Hematopoietic multipotent progenitor cell treated with erythropoietin and hydrocortisone succinate and interleukin-3 and kit ligand, for 17 days (in vitro differentiated cells): ENCODE results near the gene NIPBL.
"Not testable (repeated sequence)": the region's sequence is repeated elsewhere in the genome, so short reads cannot be mapped to it uniquely, and the experiment has no call there.

Experiments
- DNase-seq: peaks from one replicate; pipeline ENCODE4 v3.0.0-alpha.2; 2015; ENCODE audit warnings: low spot score

NIPBL gene

DNA sequence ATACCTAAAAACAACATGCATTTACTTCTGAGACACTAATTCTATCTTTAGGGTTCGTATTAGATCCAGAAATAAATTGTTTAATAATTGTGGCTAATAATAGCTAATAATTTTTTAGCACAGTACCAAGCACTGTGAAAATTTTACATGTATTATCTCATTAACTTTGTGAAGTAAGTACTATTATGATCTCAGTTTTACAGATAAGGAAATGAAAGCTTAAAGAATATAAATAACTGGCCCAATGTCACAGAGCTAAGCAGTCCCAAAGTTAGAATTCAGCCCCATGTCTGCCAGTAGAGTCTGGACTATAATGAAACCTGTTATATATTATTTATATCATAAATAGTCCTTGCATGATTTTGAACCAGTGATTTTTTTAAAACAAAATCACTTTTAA lies 163.3 kb downstream of the NIPBL start:
- DNase-seq: no peak

DNA sequence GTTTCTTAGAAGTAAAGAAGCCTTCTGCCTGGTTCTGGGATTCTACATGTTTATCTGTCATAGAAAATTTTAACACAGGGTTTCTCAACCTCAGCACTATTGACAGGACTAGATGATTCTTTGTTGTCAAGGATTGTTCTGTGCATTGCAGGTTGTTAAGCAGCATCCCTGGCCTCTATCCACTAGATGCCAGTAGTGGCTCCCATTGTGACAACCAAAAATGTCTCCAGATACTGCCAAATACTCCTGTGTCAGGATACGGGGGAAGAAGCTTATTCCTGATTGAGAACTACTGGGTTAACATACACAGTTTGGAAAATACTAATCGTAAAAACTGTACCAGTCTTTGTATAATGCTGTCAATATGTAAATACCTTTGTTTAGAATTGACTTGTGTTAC lies 167.1 kb downstream of the NIPBL start:
- DNase-seq: no peak

DNA sequence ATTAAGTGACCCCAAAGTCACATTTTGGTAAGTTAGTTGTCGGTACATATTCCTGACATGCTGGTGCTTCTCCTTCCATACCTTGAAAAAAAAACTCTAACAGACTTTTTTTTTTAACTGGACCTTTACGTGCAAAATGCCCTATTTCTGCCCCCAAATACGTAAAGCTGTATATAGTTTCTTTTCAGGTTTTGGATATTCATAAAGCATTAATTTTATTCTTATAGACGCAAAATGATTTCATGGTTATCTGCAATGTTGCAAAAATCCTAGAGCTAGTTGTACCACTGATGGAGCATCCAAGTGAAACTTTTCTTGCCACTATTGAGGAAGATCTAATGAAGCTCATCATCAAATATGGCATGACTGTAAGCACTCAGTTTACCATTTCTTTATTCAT lies 167.6 kb downstream of the NIPBL start:
- no peak for DNase-seq

DNA sequence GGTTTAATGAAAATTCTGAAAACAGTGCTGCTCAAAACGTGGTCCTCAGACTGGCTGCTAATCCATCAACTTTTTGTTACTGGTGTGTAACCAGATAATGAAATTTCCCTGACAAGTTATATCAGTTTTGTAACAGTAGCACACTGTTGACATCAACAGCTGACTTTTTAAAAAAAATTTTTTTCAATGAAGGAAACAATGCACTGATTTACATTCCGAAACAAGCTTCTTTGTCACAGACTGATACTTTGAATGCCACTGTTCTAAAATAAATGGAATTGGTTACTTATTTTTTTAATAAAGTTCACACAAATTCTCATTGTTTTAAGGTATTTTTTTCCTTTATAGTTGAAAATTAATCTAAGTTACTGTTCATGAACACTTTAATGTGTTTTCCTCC lies 169.1 kb downstream of the NIPBL start:
- no peak for DNase-seq

DNA sequence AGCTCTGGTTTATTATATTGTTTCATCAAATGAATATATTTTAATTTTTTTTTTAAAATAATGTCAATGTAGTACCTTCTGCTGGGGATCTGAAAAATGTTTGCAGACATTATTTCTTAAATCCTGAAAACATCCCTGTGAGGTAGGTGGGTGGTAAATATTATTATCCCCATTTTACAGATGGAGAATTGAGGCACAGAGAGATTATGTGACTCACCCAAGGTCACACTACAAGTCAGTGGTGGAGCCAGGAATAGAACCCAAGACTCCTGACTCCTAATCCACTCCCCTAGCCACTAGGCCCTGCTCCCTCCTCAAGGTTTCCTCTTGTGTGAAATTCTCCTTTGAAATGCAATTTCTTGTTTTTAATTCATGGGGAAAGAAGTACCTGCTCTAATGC lies 171.4 kb downstream of the NIPBL start:
- DNase-seq: no peak

DNA sequence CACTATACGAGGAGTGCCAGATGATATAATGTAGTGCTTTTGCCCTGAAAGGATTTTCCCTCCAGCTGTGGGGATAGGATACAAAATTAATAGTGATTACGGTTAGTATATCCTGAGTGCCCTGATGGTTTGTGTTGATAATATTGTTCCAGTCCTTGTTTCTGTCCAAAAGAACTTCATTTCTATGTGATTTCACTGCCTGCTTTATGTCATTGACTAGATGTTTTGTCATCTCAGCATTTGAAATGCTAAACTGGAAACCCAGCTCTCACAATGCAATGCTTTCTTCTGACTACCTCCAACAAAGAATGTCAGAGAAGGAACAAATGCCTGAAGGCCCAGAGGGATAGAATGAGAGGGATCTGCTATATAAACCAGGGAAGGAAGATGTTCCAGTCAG lies 177.8 kb downstream of the NIPBL start:
- DNase-seq: no peak

DNA sequence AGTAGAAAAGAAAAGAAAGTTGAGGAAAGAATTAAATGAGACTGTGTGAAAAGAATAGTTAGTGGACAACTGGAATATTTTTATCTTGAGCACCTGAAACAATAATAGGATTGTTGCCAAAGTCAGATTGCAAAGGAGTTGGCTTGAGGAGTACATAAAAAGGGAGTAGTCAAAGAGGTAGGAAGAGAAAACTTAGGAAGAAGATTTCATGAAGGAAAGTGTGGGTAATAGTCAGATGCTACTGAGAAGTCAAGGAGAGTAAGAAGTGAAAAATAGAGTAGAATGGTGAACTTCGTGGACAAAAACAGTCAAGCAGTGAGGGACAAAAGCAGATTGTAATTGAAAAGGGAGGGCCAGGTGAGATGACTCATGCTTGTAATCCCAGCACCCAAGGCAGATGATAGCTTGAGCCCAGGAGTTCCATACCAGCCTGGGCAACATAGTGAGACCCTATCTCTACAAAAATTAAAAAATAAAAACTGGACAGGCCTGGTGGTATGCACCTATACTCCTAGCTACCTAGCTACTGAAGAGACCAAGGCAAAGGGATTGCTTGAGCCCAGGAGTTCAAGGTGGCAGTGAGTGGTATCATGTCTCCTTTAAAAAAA lies 178.9 kb downstream of the NIPBL start:
- DNase-seq: no peak

DNA sequence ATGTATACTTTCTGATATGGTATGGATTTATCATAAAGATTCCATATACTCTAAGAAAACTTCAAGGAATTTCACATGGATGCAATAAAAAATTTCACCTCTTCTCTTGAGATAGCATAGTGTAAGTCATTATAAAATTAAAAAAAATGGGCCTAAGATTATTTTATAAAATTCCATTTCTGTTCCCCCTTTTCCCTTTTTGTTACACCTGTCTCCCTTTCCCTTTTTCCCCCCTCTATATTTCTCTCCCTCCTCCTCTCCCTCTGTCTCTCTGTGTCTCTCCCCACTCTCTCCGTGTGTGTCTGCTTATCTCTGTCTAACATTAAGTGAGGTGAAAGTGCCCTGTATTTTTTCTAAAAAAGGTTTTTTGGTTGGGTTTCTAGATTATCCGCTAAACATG lies 180.2 kb downstream of the NIPBL start:
- no peak for DNase-seq

DNA sequence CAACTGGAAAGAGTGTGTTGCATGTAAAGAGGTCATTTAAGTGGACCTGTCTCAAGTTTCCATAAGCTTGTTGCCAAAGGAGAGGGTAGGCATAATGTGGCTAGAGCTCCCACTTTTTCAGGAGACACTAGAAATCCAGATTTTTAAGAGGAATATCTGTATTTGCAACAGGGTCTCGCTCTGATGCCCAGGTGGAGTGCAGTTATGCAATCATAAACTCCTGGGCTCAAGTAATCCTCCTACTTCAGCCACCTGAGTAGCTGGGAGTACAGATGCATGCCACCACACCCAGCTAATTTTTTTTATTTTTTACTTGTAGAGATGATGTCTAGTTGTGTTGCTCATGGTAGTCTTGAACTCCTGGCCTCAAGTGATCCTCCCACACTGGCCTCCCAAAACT lies 183.5 kb downstream of the NIPBL start:
- DNase-seq: no peak

DNA sequence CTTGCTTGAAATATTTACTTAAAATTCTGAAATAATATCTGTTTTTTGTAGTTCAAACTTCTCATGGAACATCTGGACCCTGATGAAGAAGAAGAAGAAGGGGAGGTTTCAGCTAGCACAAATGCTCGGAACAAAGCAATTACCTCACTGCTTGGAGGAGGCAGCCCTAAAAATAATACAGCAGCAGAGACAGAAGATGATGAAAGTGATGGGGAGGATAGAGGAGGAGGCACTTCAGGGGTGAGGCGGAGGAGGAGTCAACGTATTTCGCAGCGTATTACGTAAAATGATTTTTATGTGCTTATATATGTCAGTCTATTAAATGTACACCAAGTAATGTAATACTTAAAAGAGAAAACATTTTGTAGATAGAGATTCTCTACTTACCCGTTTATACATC lies 187.2 kb downstream of the NIPBL start:
- DNase-seq: no peak

DNA sequence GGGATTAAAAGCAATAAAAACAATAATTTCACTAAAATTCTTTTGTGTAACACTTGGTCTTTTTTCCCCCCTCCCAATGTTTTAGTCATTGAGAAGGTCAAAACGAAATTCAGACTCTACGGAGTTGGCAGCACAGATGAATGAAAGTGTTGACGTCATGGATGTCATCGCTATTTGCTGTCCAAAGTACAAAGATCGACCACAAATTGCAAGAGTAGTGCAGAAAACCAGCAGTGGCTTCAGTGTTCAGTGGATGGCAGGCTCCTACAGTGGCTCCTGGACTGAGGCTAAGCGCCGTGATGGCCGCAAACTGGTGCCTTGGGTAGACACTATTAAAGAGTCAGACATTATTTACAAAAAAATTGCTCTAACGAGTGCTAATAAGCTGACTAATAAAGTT lies 187.9 kb downstream of the NIPBL start:
- DNase-seq: no peak

DNA sequence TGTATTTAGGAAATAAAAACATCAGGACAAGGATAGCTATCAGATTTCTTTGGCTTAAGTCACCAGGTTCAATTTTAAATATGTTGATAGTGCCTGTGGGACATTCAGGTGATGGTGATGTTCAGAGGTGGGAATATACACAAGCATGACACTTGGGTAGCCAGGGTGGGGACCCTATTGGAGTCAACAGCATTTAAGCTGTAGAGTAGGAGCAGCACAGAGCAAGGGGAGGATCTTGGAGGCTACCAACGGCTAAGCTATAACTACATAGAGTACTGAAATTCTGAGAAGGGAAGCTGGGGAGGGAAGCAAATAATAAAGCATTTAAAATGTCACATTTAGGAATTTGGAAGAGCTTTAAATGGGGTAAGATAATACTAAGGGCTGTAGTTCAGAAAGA lies 194.9 kb downstream of the NIPBL start:
- DNase-seq: no peak

DNA sequence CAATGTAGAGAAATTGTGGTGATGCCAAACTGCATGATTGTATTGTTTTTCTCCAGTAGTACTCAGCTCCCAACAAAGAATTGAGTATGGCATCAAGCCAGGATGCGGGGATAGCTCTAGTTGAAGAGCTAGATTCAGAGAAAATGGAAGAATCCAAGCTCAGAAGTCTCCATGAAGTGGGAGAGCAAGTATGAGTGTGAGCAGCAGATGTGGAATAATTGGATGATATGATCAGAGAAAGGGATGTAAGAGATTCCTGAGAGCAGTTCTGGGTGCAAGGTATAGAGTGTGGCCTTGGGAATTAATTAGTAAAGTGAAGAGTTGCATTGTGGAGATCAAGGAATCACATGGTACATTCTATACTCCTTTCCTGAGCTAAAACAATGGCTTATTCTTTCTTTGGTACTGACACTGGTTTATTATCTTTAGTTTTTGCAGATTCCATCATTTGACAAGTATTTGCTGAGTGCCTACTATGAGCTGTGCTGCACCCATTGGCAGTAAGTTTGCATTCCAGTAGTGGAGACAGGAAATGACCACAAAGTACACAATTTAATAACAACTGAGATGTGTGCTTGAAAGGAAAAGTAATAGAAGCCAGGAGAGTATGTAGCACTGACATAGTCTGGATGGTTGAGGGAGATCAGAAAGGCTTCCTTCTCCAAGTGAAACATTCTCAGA lies 195.5 kb downstream of the NIPBL start:
- no peak for DNase-seq

DNA sequence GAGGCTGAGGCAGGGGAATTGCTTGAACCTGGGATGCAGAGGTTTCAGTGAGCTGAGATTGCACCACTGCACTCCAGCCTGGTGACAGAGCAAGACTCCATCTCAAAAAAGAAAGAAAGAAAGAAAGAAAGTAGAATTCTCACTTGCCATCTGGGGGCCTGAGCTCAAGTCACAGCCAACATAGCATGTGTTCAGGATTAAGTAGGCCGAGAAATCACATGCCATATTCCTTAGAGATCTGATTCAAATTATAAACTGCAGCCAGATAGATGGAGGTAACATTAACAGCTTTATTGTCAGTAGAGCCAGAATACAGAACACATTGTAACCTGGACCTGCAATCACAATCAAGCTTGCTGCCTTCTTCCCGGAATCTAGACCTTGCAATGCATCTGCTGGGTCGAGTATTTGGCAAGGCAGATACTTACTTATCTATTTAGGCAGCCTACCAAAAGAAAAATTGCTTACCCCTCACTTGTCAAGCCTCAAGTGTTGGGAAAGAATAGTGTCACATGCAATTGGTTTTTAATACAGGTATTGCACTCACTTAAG lies 198.9 kb downstream of the NIPBL start:
- no peak for DNase-seq

DNA sequence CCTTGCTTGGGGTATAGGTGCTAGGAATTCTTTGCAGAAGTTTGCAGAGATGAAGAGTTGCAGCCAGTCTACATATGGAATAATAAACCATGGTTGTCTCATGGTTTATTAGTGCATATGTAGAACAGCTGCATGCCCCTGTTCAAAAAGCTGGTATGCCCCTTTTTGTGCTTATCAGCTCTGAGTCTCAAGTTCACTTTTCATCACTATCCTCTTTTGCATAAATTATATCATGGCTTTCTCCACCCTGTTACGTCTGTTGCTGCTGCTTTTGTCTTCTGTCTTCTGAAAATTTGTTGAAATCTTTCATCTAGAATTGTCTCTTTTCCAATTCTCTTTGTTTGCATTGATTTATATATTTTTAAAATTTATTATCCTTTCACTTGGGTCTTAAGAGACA lies 200.6 kb downstream of the NIPBL start:
- no peak for DNase-seq

DNA sequence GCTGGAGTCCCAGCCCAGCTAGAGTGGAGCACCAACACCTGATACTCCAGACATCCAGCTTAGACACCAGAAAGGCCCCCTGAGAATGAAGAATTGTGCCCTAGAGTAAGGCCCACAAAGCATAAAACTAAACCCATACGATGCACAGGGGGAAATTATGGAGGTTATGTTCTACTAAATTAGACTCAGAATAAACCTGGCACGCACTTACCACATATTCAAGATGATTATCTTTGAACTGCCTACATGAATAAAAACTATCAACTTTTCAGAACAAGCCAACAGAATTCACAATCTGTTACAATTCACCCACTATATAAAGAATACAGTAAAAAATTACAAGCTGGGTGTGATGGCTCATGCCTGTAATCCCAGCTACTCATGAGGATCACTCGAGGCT lies 204.1 kb downstream of the NIPBL start:
- DNase-seq: no peak

DNA sequence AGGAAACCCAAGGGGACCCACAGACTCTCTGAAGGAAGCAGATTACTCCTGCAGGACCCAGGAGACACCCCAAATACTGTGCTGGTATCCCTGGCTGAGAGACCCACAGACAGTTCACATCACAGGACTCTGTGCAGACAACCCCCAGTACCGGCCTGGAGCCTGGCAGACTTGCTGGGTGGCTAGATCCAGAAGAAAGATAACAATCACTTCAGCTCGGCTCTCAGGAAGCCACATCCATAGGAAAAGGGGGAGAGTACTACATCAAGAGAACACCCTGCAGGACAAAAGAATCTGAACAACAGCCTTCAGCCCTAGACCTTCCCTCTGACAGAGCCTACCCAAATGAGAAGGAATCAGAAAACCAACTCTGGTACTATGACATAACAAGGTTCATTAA lies 206.4 kb downstream of the NIPBL start:
- DNase-seq: not testable (repeated sequence)

DNA sequence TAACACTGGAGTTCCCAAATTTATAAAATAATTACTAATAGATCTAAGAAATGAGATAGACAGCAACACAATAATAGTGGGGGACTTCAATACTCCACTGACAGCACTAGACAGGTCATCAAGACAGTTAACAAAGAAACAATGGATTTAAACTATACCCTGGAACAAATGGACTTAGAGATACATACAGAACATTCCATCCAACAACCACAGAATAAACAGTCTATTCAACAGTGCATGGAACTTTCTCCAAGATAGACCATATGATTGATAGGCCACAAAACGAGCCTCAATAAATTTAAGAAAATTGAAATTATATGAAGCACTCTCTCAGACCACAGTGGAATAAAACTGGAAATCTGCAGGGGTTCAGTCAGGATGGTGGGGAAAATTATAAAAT lies 209.5 kb downstream of the NIPBL start:
- DNase-seq: not testable (repeated sequence)

DNA sequence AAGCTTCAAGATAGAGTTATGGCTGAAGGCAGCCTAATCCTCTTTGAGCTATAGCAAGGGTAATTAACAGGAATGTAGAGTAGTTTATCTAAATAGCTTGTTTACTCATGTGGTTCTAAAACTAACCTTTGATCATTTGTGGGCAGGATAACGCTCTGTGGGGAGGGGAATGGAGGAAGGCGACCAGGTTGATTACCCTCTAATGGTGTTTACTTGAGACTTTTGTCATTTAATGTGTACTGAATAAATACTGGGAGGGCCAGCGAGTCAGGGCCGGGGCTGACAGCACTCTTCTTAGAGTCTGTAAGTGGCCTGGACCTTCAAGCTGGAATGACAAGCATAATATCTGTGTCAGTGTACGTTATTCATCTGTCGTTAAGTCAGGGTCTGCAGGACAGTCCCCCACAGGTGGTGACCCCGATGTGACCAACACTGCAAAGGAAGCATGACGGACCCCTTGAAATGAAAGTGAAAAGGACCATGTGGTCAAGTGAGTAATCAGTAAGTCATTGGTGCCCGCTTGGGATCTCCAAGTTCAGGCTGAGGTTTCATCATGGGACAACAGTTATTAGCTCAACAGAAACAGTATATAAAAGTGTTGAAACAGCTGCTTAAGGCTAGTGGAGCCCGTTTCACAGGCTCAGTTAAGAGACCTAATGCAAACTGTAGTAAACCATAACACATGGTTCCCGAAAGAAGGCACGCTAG lies 210.1 kb downstream of the NIPBL start:
- no peak for DNase-seq

DNA sequence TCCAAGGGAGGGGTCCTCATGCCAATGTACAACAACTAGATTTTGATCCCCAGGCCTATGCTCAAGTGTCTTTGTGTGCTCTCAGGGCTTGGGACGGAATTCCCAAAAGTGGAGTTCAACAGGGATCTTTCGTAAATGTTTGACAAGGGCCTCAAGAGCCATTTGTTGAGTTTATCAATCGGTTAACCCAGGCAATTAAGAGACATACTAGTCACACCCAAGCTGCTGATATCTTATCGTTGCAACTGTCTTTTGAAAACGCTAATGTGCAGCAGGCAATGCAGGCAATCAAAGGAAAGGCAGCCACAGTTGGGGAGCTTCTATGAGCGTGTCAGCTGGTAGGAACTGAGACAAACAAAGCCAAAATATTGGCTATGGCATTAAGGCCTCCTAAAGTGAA lies 211.4 kb downstream of the NIPBL start:
- DNase-seq: no peak

DNA sequence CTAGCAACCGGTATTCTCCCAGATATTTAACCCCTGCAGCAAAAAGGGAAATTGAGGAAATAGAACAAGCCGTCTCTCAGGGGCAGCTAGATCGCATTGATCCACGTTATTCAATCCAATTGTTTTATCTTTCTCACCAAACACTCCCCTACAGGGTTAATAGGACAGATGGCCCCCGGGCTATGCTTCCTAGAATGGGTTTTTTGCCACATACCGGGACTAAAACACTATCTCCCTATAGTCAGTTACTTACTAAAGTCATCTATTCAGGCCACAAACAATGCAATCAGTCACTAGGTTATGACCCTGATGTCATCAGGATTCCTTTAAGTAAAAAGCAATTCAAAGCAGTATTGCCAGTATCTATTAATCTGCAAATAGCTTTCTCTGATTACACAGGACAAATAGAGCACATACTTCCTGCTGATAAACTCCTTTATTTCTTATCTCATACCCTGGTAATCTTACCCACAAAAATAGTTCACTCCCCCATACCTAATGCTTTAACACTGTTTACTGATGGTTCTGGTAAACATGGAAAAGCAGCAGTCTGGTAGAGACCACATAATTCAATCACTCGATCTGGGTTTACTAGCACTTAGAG lies 213.7 kb downstream of the NIPBL start:
- DNase-seq: no peak

DNA sequence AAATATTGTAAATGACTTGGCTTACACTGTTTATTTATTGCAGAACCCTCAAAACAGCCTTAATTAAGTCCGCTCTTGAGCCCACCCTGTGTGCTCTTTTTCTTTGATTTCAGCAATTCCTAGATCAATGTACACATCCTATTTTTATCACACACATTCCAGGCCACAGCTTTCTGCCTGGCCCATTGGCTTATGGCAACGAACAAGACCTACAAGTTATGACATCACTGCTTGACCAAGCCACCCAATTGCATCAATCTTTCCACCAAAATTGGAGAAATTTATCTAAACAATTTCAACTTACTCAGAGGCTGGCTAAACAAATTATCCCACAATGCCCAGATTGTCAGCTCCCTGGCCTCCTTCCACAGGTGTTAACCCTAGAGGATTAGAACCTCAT lies 214.2 kb downstream of the NIPBL start:
- DNase-seq: no peak

DNA sequence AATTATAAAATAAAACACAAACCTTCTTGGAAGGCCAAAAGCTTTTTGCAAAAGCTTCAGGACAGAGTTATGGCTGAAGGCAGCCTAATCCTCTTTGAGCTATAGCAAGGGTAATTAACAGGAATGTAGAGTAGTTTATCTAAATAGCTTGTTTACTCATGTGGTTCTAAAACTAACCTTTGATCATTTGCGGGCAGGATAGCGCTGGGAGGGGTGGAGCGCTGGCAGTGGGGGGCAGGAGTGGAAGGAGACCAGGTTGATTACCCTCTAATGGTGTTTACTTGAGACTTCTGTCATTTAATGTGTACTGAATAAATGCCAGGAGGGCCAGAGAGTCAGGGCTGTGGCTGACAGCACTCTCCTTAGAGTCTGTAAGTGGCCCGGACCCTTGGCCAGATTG lies 217.2 kb downstream of the NIPBL start:
- DNase-seq: not testable (repeated sequence)
